ENCODE measurements around the gene TCF19. TPM values are rescaled to one million over a fixed set of nuclear protein-coding genes. Genes with fewer than 3 reads are reported as not detected.
"Not testable (repeated sequence)": the region's sequence is repeated elsewhere in the genome, so short reads cannot be mapped to it uniquely, and the experiment has no call there.

The TCF19 gene
- total RNA-seq, 4 donors from 2014 or later: 1.5 to 5.1 (median 2.6) TPM

- peak; percentile 34 to 59 (median 56) for TF ChIP-seq CTCF (IDR thresholded peaks at IDR 0.05 in 4 of 5, conservative IDR thresholded peaks at IDR 0.05 in 1 of 5)
- H3K36me3 ChIP-seq, H3K27me3 ChIP-seq, H3K9me3 ChIP-seq, H3K27ac ChIP-seq, H3K4me1 ChIP-seq, H3K4me3 ChIP-seq: not testable (repeated sequence)
- intact Hi-C loops (cut with DNase I; ENCODE audit: low total_unique reads): loop anchor here (1.0 to 10.0 kb wide), 2 partner anchors 55 to 278 kb away; partner anchors contain the start of gene VARS2
- DNase-seq (peak in 1 of 2 donors; percentile 60), ATAC-seq (peak in 1 of 2 donors; percentile 53)
- in situ Hi-C loops (cut with MboI; ENCODE audit: low sequenced_read_pairs in 4 of 4): loop anchor here in 3 of 4 donors (5.0 to 10.0 kb wide), 4 partner anchors 55 to 172 kb away; partner anchors contain the start of gene PSORS1C2 (in 2 of the 3)
Observed at GRCh38 chr6:31192431-31193105, 34.2 kb downstream of the TCF19 start.

DNA sequence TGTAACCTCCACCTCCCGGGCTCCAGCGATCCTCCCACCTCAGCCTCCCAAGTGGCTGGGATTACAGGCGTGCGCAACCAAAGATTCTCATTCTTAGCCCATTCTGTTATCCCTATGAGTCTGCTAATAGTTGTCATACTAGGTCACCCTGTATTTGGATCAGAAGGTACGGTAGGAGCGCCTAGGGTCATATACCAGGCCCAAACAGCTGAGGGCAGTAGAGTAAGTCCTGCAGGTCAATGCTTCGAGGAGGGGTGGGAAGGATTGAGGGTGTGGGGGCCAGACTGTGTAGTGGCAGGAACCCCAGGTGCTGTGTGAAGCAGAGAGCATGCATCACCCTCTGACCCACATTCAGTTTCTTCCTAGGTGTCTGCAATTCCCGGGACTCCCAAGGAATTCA lies 34.8 kb downstream of the TCF19 start:
- ATAC-seq (no peak), DNase-seq (no peak)
- in situ Hi-C loops (cut with MboI; ENCODE audit: low sequenced_read_pairs in 4 of 4) (loop anchor here in 3 of 4 donors (5.0 to 10.0 kb wide), 4 partner anchors 56 to 172 kb away; partner anchors contain the start of gene PSORS1C2 (in 2 of the 3)), intact Hi-C loops (cut with DNase I; ENCODE audit: low total_unique reads) (loop anchor here (10.0 kb wide), 1 partner anchor 278 kb away; the partner anchor contains the start of gene VARS2)
- TF ChIP-seq CTCF (IDR thresholded peaks at IDR 0.05 in 4 of 5, conservative IDR thresholded peaks at IDR 0.05 in 1 of 5) (no peak), POLR2A (IDR thresholded peaks at IDR 0.05) (no peak)
- no peak overlapping the region for H3K4me3 ChIP-seq
- H3K27me3 ChIP-seq: no peaks in the 10 kb centered on the region
- no peak overlapping the region for H3K27ac ChIP-seq
- no peaks in the 10 kb centered on the region for H3K9me3 ChIP-seq
- H3K36me3 ChIP-seq: no peaks in the 10 kb centered on the region
- peaks cover 0 to 9% of the 10 kb centered on the region in 2 donors for H3K4me1 ChIP-seq

- ATAC-seq: no peak
- Histone ChIP-seq H3K4me1 (peaks cover 0 to 19% of the 10 kb centered on the region in 2 donors), H3K9me3 (no peaks in the 10 kb centered on the region), H3K36me3 (no peaks in the 10 kb centered on the region), H3K4me3 (no peak overlapping the region), H3K27ac (no peak overlapping the region), H3K27me3 (no peaks in the 10 kb centered on the region)
- in situ Hi-C loops (cut with MboI; ENCODE audit: low sequenced_read_pairs in 4 of 4): loop anchor here in 3 of 4 donors (5.0 to 10.0 kb wide), 4 partner anchors 57 to 171 kb away; partner anchors contain the start of gene PSORS1C2 (in 2 of the 3)
- intact Hi-C loops (cut with DNase I; ENCODE audit: low total_unique reads): loop anchor here (10.0 kb wide), 1 partner anchor 279 kb away; the partner anchor contains the start of gene VARS2
- DNase-seq: no peak
- no peak for TF ChIP-seq POLR2A (IDR thresholded peaks at IDR 0.05)
- TF ChIP-seq CTCF (IDR thresholded peaks at IDR 0.05 in 4 of 5, conservative IDR thresholded peaks at IDR 0.05 in 1 of 5): no peak
Observed at GRCh38 chr6:31194061-31194834, 35.9 kb downstream of the TCF19 start.

- H3K36me3 ChIP-seq, H3K27me3 ChIP-seq, DNase-seq, H3K27ac ChIP-seq, H3K9me3 ChIP-seq, H3K4me3 ChIP-seq, ATAC-seq: not testable (repeated sequence)
- in situ Hi-C loops (cut with MboI; ENCODE audit: low sequenced_read_pairs in 4 of 4): loop anchor here in 3 of 4 donors (5.0 to 10.0 kb wide), 3 partner anchors 61 to 172 kb away; partner anchors contain the start of gene PSORS1C2 (in 1 of the 3)
- intact Hi-C loops (cut with DNase I; ENCODE audit: low total_unique reads): loop anchor here (5.0 to 10.0 kb wide), 2 partner anchors 281 to 508 kb away; partner anchors contain the start of genes PPP1R18 and VARS2
- peaks cover 0 to 19% of the 10 kb centered on the region in 2 donors for H3K4me1 ChIP-seq
Observed at GRCh38 chr6:31195308-31195979, 37.1 kb downstream of the TCF19 start.

DNA sequence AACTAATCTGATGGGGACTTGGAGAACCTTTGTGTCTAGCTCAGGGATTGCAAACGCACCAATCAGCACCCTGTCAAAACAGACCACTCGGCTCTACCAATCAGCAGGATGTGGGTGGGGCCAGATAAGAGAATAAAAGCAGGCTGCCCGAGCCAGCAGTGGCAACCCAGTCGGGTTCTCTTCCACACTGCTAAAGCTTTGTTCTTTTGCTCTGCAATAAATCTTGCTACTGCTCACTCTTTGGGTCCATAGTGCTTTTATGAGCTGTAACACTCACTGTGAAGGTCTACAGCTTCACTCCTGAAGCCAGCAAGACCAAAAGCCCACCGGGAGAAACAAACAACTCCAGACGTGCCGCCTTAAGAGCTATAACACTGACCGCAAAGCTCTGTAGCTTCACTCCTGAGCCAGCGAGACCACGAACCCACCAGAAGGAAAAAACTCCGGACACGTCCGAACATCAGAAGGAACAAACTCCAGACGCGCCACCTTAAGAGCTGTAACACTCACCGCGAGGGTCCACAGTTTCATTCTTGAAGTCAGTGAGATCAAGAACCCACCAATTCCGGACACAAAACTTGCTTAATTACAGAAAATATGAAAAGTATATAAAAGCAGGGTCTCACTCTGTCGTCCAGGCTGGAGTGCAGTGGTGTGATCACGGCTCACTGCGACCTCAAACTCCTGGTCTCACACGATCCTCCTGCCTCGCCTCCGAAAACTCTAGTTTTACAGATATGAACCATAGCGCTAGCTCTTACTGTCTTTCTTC lies 38.0 kb downstream of the TCF19 start:
- intact Hi-C loops (cut with DNase I; ENCODE audit: low total_unique reads): loop anchor here (1.0 to 10.0 kb wide), 5 partner anchors 38 to 509 kb away; partner anchors contain the start of genes HLA-C, PPP1R18, TCF19 and VARS2
- not testable (repeated sequence) for H3K36me3 ChIP-seq, H3K27me3 ChIP-seq, ATAC-seq, H3K9me3 ChIP-seq, DNase-seq
- in situ Hi-C loops (cut with MboI; ENCODE audit: low sequenced_read_pairs in 4 of 4): loop anchor here in 3 of 4 donors (5.0 to 10.0 kb wide), 3 partner anchors 62 to 171 kb away; partner anchors contain the start of gene PSORS1C2 (in 1 of the 3)
- Histone ChIP-seq H3K4me1 (peaks cover 0 to 19% of the 10 kb centered on the region in 2 donors), H3K27ac (peak overlapping the region; percentile 90 to 93 (median 92)), H3K4me3 (peak overlapping the region; percentile 57 to 85 (median 74))
